DND-41 (cell line): ENCODE results near the gene NOD2.

ENCODE experiments used
- CTCF ChIP-seq: IDR thresholded peaks from 2 replicates; pipeline ENCODE4 v1.5.1; 2012; ENCODE audit warnings: borderline replicate concordance, low read length, moderate library complexity, mild to moderate bottlenecking; ENCODE audit not compliant: poor library complexity, severe bottlenecking; ENCODE audit errors: extremely low read depth
- EZH2 ChIP-seq: IDR thresholded peaks from 3 replicates; pipeline ENCODE4 v1.6.1; 2012; ENCODE audit warnings: borderline replicate concordance, low read depth, mild to moderate bottlenecking, moderate library complexity, low read length, inconsistent platforms; ENCODE audit not compliant: severe bottlenecking

- TF ChIP-seq CTCF (no peak), EZH2 (no peak)
Measured at GRCh38 chr16:50670476-50670875, 22.9 kb upstream of the NOD2 start.
